Loucy (cell line): ENCODE measurements around the gene IGFL3.

Experiments used
- H2AFZ ChIP-seq: fragments of 200-600 bp; sonication (generic); 2 replicates; pipeline ENCODE4 v1.6.0; 2016; ENCODE audit warnings: antibody characterized with exemption, mild to moderate bottlenecking, low read length, moderate library complexity
- H3F3A ChIP-seq: fragments of 200-600 bp; 2 replicates; pipeline ENCODE4 v1.6.0; 2016; ENCODE audit warnings: antibody characterized with exemption, low read depth, mild to moderate bottlenecking
- H3K27me3 ChIP-seq: fragments of 200-600 bp; sonication (generic); 2 replicates; pipeline ENCODE4 v1.6.1; 2014; ENCODE audit warnings: low read length, mild to moderate bottlenecking; ENCODE audit not compliant: insufficient read depth, poor library complexity, severe bottlenecking
- H3K36me3 ChIP-seq: fragments of 200-600 bp; sonication (generic); 2 replicates; pipeline ENCODE4 v1.6.1; 2016; ENCODE audit warnings: low read length; ENCODE audit not compliant: insufficient read depth
- H3K4me1 ChIP-seq: fragments of 200-600 bp; sonication (generic); 2 replicates; pipeline ENCODE4 v1.5.1; 2014; ENCODE audit warnings: low read length, mild to moderate bottlenecking; ENCODE audit not compliant: insufficient read depth, poor library complexity, severe bottlenecking
- H3K4me2 ChIP-seq: fragments of 200-600 bp; sonication (generic); 2 replicates; pipeline ENCODE4 v1.6.0; 2014; ENCODE audit warnings: antibody characterized with exemption, low read length, low read depth, mild to moderate bottlenecking; ENCODE audit not compliant: poor library complexity, severe bottlenecking
- H3K4me3 ChIP-seq: fragments of 200-600 bp; sonication (generic); 2 replicates; pipeline ENCODE4 v1.5.1; 2014; ENCODE audit warnings: low read length, mild to moderate bottlenecking, mixed read lengths; ENCODE audit not compliant: poor library complexity, severe bottlenecking
- H3K79me2 ChIP-seq: fragments of 200-600 bp; sonication (generic); 2 replicates; pipeline ENCODE4 v1.6.1; 2014; ENCODE audit warnings: low read length; ENCODE audit not compliant: insufficient read depth
- H3K9ac ChIP-seq: fragments of 200-600 bp; sonication (generic); 2 replicates; pipeline ENCODE4 v1.6.0; 2014; ENCODE audit warnings: mild to moderate bottlenecking, low read depth, low read length, moderate library complexity; ENCODE audit not compliant: poor library complexity, severe bottlenecking
- H3K9me2 ChIP-seq: fragments of 200-600 bp; sonication (generic); replicated peaks from 2 replicates; pipeline ENCODE4 v1.6.1; 2016; ENCODE audit warnings: low read depth, low read length, mixed read lengths
- H3K9me3 ChIP-seq: fragments of 200-600 bp; sonication (generic); 2 replicates; pipeline ENCODE4 v1.6.1; 2014; ENCODE audit warnings: mild to moderate bottlenecking, antibody characterized with exemption, low read length, low read depth; ENCODE audit not compliant: insufficient read depth
- H4K20me1 ChIP-seq: fragments of 200-600 bp; sonication (generic); 2 replicates; pipeline ENCODE4 v1.6.0; 2014; ENCODE audit warnings: antibody characterized with exemption, low read length, mild to moderate bottlenecking; ENCODE audit not compliant: insufficient read depth, poor library complexity, severe bottlenecking
- CTCF ChIP-seq: fragments of 200-600 bp; sonication (generic); conservative IDR thresholded peaks from 2 replicates; pipeline ENCODE4 v1.5.1; 2014; ENCODE audit warnings: mild to moderate bottlenecking, antibody characterized with exemption, low read length
- EZH2phosphoT487 ChIP-seq: fragments of 200-600 bp; IDR thresholded peaks from 2 replicates; pipeline ENCODE4 v1.6.1; 2018; ENCODE audit warnings: antibody characterized with exemption, mild to moderate bottlenecking, moderate library complexity, borderline replicate concordance

Gene IGFL3

GRCh38 chr19:46144756-46145155 lies 20.3 kb upstream of the IGFL3 start:
- Histone ChIP-seq H3K27me3 (peaks cover 7% of the 10 kb centered on the region), H3K36me3 (no peaks in the 10 kb centered on the region), H3K9ac (no peak overlapping the region), H3F3A (no peaks in the 10 kb centered on the region), H4K20me1 (no peaks in the 10 kb centered on the region), H3K79me2 (no peaks in the 10 kb centered on the region), H3K4me1 (no peaks in the 10 kb centered on the region), H3K9me3 (no peaks in the 10 kb centered on the region), H3K4me2 (no peak overlapping the region), H3K4me3 (no peak overlapping the region), H2AFZ (no peak overlapping the region), H3K9me2 (no peaks in the 10 kb centered on the region)
- TF ChIP-seq CTCF (no peak), EZH2phosphoT487 (no peak)

GRCh38 chr19:46142294-46142693 lies 17.8 kb upstream of the IGFL3 start:
- Histone ChIP-seq H3F3A (no peaks in the 10 kb centered on the region), H3K9me3 (no peaks in the 10 kb centered on the region), H3K4me1 (no peaks in the 10 kb centered on the region), H4K20me1 (no peaks in the 10 kb centered on the region), H2AFZ (no peak overlapping the region), H3K4me3 (no peak overlapping the region), H3K79me2 (no peaks in the 10 kb centered on the region), H3K9ac (no peak overlapping the region), H3K4me2 (no peak overlapping the region), H3K36me3 (no peaks in the 10 kb centered on the region), H3K27me3 (peaks cover 7% of the 10 kb centered on the region), H3K9me2 (no peaks in the 10 kb centered on the region)
- TF ChIP-seq CTCF (no peak), EZH2phosphoT487 (no peak)

GRCh38 chr19:46141421-46141820 lies 16.9 kb upstream of the IGFL3 start:
- no peaks in the 10 kb centered on the region for H3K9me2 ChIP-seq
- no peak overlapping the region for H2AFZ ChIP-seq
- no peaks in the 10 kb centered on the region for H3K79me2 ChIP-seq
- no peaks in the 10 kb centered on the region for H4K20me1 ChIP-seq
- TF ChIP-seq EZH2phosphoT487 (no peak), CTCF (no peak)
- H3K36me3 ChIP-seq = no peaks in the 10 kb centered on the region
- no peaks in the 10 kb centered on the region for H3K9me3 ChIP-seq
- no peak overlapping the region for H3K4me3 ChIP-seq
- no peak overlapping the region for H3K4me2 ChIP-seq
- no peak overlapping the region for H3K9ac ChIP-seq
- peaks cover 3% of the 10 kb centered on the region for H3K27me3 ChIP-seq
- H3F3A ChIP-seq = no peaks in the 10 kb centered on the region
- H3K4me1 ChIP-seq = no peaks in the 10 kb centered on the region
